Measurements from ENCODE around the gene SAMD7.

GRCh38 chr3:169966428-169966950 is 55.1 kb downstream of the SAMD7 start, which contains the start of gene SEC62:
- TF ChIP-seq, protein P1, sequence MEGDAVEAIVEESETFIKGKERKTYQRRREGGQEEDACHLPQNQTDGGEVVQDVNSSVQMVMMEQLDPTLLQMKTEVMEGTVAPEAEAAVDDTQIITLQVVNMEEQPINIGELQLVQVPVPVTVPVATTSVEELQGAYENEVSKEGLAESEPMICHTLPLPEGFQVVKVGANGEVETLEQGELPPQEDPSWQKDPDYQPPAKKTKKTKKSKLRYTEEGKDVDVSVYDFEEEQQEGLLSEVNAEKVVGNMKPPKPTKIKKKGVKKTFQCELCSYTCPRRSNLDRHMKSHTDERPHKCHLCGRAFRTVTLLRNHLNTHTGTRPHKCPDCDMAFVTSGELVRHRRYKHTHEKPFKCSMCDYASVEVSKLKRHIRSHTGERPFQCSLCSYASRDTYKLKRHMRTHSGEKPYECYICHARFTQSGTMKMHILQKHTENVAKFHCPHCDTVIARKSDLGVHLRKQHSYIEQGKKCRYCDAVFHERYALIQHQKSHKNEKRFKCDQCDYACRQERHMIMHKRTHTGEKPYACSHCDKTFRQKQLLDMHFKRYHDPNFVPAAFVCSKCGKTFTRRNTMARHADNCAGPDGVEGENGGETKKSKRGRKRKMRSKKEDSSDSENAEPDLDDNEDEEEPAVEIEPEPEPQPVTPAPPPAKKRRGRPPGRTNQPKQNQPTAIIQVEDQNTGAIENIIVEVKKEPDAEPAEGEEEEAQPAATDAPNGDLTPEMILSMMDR (conservative IDR thresholded peaks at IDR 0.05 in 1 of 2, IDR thresholded peaks at IDR 0.05 in 1 of 2; ENCODE audit: extremely low read depth in 1 of 2, insufficient read depth in 1 of 2, low read depth in 1 of 2, low read length in 2 of 2), result peak; percentile 11 to 49
- no peak for TF ChIP-seq EZH2 (IDR thresholded peaks at IDR 0.05; ENCODE audit: borderline replicate concordance, low read length)
